ELR (cell line): ENCODE data around the gene ROR1.

ENCODE experiments used
- DNase-seq: peaks from one replicate; pipeline ENCODE4 v3.0.0-alpha.2; 2015; ENCODE audit warnings: low read depth

The ROR1 gene

DNA sequence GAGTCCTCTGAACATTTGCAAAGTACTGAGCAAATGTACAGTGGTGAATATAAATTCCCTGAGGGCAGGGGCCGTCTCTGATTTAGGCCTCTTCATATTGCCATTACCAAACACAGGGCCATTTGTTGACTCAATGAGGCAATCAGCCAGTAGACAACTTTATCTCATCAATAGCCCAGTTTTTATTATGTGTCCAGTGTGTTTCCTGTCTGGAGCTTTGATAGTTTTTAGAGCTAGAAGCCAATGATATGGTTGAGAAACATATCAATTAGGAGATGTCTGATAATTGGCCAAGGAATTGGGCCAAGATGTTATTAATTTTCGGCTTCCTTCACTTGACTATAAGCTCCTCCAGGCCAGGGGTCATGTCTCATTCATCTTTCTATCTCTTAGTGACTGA lies 163.0 kb downstream of the ROR1 start:
- no peak for DNase-seq

DNA sequence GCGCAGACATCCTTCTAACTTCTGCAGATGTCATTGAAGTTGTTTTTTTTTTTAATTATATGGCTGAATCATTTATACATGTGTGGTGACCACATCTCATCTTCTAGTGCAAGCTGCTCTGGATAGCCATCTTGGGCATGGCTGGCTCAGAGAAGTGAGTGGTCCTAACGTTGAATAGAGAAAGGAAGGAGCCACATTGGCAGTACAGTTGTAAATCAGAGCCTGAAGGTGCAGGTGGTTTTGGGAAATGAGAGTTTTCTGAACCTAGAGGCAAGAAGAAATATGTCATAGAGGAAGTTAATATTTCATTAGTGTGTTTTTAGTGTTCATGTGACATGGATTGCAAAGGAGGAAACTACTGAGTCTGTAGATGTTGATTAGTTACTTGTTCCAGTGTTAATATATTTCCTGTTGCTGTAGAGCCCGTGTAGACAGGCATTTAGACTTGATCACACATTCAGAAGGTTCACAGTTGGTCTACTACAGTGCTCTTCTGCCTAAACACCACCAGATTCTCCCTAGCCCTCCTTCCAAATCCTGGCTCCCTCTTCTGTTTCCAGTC lies 163.7 kb downstream of the ROR1 start:
- no peak for DNase-seq

DNA sequence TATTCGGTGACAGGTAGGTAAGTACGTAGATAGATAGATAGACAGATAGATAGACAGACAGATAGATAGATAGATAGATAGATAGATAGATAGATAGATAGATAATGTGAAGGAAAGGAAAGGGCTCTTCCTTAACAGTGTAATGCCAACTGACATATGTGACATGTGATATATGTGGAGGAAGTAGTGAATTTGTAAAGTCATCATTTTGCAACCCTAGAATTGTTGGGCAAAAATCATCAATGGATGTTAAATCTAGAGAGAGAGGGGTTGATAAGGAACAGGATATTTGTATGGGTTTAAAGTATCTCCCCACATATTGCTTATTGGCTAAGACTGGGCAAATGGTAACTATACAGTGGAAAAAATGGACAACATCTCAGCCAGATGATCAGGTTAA lies 166.6 kb downstream of the ROR1 start:
- no peak for DNase-seq

DNA sequence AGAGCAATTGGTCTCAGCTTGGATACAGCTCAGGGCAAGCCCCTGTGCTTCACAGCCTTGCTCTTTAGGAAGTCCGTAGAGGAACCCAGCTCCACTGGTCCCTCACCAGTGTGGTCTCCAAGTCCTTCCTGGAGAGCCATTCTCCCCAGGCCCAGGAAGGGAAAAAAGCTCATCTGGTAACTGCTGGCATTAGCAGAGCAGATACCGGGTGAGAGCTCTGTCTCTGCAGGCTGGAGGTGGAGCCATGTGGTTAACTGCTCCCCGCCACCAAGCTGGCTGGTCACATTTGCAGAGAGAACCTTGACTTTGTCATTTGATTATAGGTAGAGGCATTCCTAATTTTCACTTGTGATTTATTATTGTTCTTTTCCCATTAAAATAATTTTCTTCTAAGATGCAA lies 169.6 kb downstream of the ROR1 start:
- DNase-seq, result no peak

DNA sequence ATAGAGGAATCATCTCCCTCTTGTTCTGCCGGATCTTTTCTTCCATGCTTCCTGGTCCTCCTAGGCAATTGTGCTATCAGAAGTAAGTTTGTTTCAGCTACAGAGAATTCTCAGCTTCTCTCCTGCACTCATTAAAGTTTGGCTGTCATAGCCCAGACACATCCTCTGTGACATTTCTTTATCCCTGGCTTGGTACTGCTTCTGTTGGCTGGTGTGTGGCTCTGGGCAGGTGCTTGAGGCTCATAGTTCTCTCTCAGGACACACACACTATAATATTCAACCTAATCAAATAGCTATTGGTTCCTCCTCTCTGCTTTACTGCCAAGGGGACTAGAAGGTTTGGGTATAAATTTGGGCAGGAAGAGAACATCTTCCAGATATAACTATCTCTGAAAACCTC lies 172.1 kb downstream of the ROR1 start:
- DNase-seq, result no peak

DNA sequence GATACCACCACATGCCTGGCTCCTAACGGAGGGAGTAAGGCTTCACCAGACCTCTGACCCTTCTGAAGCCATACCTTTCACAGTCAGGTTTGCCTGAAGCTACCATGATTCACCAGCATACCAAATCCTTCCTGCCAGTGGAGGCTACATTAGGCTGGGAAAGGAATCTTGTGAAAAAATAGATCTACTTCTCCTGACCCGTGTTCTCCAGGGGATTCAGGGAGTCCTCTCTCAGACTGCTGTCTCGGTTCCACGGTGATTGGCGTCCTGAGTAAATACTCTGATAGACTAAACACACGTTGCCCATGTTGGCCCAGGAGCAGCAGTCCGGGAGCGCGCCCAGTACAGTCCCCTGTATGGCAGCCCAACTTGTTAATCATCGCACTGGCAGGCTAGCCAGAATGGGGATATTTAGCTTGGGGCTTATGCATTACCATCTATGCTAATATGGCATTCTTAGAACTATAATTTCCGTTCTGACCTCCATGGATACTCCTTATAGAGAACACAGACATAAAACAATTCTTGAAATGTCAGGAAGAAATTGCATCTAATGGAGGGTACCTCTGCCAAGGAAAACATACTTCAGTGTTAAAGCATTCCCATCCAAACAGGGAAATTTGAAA lies 173.2 kb downstream of the ROR1 start:
- DNase-seq, result no peak

DNA sequence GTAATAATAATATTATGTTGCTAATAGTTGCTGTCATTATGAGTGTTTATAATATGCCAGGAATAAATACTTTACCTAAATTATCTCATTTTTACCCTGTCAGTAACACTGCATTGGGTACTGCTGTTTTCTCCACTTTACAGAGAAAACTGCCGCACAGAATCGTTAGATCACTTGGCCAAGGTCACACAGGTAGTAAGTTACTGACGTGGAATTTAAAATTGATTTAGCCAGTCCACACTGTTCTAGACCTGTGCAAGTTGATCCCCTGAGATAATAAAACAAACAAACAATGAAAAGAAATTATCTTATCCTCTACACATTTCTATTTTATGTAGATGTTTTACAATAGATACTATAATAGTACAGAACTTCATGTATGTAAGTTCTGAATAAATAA lies 174.1 kb downstream of the ROR1 start:
- no peak for DNase-seq

DNA sequence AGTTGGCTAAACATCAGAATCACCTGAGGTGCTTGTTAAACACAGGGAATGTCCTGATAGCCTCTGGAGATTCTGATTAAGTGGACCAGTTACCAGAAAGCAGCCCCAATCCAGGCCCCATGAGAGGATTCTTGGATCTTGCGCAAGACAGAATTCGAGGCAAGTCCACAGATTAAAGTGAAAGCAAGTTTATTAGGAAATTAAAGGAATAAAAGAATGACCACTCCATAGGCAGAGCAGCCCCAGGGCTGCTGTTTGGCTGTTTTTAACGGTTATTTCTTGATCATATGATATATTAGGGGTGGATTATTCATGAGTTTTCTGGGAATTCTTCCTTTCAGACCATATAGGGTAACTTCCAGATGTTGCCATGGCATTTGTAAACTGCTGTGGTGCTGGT lies 176.2 kb downstream of the ROR1 start:
- DNase-seq, result no peak

DNA sequence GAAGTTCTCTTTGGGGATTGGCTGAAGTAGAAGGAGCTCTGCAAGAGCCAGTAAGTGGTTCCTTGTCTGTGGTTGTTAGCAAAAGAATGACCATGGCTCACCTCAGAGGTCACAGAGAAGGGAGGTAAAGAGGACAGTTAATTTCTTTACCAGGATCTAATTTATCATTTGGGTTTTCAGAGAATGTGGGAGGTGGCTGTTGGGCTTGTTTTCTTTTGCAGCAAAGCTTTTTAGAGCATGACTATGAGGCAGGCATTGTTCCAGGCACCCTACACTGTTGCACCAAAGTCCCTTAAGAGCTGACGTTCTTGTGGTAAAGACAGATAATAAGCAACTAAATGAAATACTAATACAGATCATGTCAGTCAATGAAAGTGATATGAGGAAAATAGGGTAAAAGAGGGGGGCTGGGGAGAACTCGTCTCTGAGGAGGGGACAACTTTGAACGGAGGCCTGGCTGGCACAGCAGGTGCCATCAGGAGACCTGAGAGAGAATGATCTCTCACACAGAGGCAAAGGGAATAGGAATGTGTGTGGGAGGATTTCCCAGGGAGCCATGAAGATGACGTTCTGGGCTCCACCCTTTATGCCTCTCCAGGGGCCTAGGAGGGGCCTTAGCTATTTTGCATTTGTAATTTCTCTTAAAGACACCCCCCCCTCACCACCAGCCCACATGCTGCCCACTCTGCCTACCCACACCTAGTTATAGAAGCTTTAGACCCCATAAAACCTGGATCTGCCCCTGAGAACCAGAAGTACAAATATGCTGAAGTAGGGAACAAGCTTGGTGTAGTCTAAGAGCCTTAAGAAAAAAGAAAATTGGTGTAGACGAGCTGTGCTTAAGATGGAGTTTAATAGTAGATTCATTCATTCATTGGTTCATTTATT lies 177.5 kb downstream of the ROR1 start:
- no peak for DNase-seq

DNA sequence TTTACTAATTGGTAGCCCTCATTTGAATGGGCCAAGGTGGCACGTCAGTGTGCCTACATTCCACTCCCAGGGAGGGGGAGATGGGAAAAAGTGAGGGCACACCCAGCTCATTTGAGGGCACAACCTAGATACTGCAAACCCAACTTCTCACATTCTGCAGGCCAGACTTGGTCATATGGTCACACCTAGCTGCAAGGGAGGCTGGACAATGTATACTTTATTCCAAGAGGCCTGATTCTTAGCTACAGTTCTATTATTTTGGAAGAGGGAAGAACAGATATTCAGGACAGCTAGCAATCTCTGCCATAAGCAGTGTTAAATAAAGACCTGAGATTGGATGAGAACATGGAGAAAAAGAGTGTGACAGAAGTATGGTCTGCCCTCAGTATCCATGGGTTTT lies 180.4 kb downstream of the ROR1 start:
- no peak for DNase-seq

DNA sequence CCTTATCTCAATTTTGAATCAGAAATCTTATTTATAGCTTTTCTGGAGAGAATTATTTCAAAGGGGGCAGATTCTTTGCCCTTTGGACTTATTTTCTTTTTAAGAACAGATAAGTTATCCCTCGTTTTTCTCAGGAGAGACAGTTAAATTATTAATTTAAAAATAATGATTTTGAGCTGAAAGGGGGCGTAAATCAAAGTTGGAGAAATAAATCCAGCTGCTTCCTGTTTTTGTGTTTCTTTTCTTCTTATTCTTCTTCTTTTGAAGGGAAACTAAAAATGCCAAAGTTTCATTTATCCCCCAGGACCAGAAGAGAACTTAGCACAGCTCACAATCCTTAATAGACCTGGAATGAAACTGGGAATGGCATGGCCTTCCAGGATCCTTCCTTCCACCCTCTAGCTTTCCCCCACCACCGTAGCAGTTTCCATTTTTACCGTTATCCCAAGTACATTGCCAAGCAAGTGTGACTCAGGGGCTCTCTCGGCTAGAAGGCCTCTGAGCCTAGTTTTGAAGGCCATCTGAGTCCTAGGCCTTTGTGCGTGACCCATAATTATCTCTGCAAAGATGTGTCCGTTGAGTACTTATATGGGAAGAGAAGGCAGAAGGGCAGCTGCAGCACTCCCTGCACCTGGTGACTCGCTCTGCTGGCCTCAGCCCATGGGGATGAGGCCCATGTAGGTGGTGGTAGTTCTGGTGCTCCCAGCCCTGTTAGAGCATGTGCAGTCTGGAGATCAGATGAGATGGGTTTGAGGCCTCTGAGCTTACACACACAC lies 181.7 kb downstream of the ROR1 start:
- DNase-seq, result no peak

DNA sequence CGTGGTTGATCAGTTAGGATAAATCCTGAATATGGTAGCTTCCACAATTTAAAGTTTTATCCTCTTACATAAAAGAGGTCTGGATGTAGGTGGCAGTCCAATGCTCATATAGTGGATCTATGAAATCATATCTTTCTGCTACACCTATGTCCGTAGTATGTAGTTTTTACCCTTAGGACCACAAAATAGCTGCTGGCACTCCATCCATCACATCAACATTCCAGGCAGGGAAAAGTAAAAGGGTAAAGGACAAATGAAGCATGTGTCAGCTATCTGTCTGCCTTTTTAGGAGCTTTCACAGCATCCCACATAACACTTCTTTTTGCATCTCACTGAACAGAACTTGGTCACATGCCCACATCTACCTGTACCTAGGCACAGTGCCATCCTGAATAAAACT lies 184.7 kb downstream of the ROR1 start:
- DNase-seq, result no peak

DNA sequence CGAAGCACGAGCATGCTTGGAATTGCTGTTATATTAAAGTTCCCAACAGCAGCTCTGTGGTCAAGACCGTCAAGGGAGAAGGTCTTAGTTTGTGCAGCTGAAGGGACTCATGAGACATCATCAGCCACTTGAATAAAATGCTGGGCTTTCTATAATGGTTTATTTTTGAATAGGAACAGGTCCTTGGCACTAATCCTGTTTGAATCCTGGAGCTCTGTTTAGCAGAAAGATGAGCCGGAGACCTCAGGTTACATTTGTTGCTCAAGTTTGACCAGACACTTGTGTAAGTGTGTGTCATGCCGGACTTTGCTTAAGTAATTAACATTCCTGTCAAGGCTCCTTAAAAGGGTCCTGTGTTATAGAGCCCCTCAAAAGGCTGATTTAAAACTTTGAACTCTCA lies 186.5 kb downstream of the ROR1 start:
- no peak for DNase-seq

DNA sequence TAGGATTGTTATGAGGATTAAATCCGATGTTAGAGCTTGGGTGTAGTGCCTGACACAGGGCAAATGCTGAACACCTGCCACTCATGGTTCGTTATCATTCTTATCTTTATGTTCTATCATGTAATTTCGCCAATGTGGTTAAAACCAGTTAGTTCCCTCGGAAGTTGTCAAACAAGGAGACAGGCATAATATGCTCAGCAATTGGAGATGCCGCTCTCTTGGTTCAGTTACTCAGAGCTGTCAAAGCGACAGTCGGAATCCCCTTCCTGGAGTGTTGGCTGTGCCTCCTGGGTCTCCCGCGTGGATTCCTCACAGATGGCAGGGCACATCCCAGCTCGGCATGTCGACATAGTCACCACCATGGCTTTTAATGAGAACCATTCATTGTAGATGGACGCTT lies 192.2 kb downstream of the ROR1 start:
- DNase-seq, result no peak

DNA sequence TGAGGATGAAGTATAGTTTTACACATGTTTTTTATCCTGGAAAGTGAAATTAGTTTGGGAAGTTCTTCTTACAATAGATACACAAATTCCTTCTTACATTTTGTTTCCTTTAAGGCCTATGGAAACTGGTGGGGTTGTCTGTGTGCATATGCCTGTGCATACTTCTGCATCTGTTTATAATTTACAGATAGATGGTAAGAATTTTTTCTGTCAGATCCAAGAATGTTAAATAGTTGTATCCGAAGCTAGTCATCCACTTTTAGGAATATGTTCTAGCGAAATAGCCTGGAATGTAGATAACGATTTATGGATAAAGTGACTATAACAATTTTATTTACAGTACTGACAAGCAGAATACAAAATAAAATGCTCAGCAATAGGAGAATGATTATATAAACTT lies 194.1 kb downstream of the ROR1 start:
- no peak for DNase-seq

DNA sequence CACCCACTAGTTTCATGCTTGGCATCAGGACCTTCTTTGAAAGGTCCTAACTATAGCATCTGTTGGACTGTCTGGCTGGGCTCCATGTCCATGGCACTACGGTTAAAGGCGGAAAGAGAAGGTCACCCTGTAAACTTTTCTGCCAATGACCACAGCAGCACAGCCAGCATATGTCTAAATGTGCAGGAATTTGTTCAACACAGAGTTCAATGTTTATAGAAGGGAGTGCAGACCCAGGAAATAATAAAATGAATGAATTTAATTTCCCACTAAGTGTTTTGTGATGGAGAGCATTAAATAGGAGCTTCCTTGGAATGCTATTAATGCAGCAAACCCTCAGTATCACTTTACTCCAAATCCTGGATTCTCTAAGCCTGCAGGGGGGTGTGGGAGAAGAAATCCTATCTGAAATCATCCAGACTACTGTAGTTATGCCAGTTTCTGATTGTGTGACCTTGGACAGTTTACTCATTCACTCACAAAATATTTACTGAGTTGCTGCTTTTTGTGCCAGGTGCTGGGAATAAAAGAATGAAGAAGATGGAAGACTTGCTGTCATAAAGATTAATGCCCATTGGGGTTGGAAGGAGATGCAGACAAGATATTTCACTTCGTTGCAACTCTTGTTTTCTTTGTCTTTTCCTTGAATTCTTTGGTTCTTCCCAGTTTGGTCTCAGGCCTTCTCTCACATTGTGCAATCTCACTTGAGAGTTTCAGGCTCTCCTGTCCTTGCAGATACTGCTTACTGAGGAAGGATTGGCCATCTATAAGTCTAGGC lies 195.0 kb downstream of the ROR1 start:
- peak; percentile 22 for DNase-seq

DNA sequence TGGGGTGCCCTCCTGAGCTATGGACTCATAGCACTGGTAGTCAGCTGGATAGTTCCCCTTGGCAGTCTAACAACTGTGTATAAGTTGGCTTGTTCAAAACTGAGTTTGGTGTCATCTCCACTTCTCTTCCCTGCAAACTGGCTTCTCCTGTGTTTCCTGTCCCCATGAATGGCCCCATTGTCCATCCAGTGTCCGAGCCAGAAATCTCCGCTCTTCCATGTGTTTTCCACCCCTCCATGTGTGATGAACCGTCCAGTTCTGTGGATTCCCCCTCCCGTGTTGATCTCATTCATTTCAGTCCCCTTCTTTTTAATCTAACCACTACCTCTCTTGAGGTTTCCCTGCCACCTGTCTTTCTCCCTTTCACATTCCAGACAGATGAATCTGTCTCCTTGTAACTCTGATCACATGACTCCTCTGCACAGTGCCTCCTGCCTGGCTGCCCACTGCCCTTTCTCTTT lies 195.7 kb downstream of the ROR1 start:
- peak; percentile 15 for DNase-seq

DNA sequence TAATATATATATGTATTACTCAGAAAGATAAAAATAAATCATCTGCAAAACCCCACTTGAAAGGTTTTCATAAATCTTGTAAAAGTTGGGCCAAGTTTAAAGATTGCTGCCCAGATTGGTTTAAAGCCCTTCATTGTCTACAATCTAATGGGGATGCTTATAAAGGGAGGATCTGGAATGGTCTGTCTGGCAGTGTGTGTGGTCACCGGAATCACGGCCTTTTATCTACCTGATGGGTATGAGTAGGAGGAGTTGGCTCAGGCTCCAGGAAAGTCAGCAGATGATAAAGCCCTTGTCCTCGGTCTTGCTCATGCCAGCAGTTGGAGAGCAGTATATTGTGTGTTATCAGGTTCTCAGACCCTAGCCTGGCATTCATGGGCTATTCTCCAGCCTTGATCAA lies 197.7 kb downstream of the ROR1 start:
- DNase-seq, result no peak

DNA sequence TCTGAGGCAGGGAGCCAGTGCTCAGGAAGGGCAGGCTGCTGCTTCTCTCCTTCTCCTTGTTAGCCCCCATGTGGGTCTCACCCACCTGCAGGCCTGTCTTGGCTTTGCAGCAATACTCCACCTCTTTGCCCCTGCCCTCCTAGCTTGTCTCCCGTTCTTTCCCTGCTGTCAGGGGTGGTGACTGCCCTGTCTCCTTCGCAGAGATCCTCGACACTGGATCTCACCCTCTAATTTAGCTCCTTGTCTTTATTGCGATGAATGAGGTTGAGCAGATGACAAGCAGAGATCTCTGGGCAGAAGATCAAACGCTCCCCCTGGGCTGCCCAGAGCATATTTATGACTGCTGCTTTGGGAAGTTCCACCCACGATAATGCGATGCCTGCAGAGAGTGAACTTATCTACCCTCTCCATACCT lies 199.2 kb downstream of the ROR1 start:
- no peak for DNase-seq

DNA sequence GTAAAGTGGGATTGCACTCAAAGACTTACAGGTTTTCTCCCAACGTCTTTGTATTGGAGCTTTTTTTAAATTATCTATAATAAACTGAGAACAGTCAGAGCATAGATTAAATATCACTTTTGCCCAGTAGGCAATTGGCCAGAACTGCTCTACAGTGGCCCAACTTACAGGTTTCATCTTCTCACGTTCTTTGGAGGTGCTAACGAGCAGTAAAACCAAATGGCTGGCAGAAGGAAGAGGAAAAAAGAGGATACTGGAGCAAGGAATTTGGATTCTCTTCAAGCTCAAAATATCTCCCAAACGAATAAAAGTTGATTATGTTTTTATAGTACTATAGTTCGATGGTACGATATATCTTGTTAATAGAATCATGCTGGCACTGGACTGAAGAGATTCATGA lies 201.1 kb downstream of the ROR1 start:
- no peak for DNase-seq

DNA sequence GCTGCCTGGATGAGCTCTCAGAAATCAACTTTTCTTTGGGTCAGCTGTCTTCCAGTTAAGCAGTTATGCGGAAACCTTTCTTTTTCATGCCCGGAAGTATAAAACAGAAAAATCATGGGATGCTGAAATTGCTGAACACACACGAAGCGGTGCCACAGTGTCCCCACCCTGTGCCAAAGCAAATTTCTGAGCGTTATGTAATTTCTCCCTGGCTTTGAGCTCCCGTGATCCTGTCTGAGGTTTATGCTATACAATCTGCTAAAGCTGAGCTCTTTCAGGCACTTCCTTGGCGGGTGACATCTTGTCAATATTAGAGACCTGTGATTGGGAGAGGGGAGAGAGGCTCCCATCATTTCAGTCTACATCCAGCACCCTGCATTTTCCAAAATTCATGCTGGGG lies 201.7 kb downstream of the ROR1 start:
- no peak for DNase-seq

DNA sequence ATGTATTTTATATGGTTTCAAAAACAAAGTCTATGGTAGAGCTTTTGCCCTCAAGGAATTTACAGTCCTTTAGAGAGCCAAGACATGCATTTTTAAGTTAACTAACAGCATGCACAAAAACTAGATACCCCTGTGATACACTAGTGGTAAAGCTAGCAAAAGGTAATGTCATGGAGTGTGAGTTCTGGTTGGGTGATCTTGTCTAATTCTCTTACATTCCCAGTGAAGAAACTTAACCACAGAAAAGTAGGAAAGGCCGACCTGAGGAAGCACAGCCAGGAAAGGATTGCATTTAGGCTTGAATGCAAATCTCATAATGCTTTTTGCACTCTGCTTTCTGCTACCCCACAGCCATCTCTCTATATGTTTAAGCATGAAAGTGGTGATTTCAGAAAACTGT lies 202.2 kb downstream of the ROR1 start:
- DNase-seq, result no peak
